ENCODE results near the gene TRIM41. TPM values are rescaled to one million over a fixed set of nuclear protein-coding genes. Genes with fewer than 3 reads are reported as not detected.

TRIM41 gene
- total and polyA plus RNA-seq, 9 of the 15 experiments (the other 6 are each of a cell fraction or from before 2014, with no cell fraction given): 1.8 to 47.6 (median 20.9) TPM

- TF ChIP-seq HDAC1 (IDR thresholded peaks at IDR 0.05): peak; percentile 27 to 40; a peak in 1 of 4 replicates
- TF ChIP-seq, protein P1, sequence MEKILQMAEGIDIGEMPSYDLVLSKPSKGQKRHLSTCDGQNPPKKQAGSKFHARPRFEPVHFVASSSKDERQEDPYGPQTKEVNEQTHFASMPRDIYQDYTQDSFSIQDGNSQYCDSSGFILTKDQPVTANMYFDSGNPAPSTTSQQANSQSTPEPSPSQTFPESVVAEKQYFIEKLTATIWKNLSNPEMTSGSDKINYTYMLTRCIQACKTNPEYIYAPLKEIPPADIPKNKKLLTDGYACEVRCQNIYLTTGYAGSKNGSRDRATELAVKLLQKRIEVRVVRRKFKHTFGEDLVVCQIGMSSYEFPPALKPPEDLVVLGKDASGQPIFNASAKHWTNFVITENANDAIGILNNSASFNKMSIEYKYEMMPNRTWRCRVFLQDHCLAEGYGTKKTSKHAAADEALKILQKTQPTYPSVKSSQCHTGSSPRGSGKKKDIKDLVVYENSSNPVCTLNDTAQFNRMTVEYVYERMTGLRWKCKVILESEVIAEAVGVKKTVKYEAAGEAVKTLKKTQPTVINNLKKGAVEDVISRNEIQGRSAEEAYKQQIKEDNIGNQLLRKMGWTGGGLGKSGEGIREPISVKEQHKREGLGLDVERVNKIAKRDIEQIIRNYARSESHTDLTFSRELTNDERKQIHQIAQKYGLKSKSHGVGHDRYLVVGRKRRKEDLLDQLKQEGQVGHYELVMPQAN (IDR thresholded peaks at IDR 0.05; ENCODE audit: borderline replicate concordance): peak; percentile 57; the same call in 1 of the 2 replicates
- no peak for TF ChIP-seq ZNF12 (CRISPR knock-in tag; IDR thresholded peaks at IDR 0.05)
- no peak for TF ChIP-seq NEUROD1 (IDR thresholded peaks at IDR 0.05; ENCODE audit: borderline replicate concordance, low read depth, low read length, partially characterized antibody)
- TF ChIP-seq, protein P2, sequence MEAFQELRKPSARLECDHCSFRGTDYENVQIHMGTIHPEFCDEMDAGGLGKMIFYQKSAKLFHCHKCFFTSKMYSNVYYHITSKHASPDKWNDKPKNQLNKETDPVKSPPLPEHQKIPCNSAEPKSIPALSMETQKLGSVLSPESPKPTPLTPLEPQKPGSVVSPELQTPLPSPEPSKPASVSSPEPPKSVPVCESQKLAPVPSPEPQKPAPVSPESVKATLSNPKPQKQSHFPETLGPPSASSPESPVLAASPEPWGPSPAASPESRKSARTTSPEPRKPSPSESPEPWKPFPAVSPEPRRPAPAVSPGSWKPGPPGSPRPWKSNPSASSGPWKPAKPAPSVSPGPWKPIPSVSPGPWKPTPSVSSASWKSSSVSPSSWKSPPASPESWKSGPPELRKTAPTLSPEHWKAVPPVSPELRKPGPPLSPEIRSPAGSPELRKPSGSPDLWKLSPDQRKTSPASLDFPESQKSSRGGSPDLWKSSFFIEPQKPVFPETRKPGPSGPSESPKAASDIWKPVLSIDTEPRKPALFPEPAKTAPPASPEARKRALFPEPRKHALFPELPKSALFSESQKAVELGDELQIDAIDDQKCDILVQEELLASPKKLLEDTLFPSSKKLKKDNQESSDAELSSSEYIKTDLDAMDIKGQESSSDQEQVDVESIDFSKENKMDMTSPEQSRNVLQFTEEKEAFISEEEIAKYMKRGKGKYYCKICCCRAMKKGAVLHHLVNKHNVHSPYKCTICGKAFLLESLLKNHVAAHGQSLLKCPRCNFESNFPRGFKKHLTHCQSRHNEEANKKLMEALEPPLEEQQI (IDR thresholded peaks at IDR 0.05): no peak
- TF ChIP-seq ZNF785 (CRISPR knock-in tag; IDR thresholded peaks at IDR 0.05): no peak
- peak; percentile 51; the same call in 1 of the 2 replicates for TF ChIP-seq SMARCE1 (IDR thresholded peaks at IDR 0.05)
- TF ChIP-seq MBD2 (IDR thresholded peaks at IDR 0.05; ENCODE audit: borderline replicate concordance, low read depth): no peak
- no peak for TF ChIP-seq RBBP5 (IDR thresholded peaks at IDR 0.05; ENCODE audit: borderline replicate concordance, insufficient read depth, low read length, poor library complexity, severe bottlenecking)
- peak; percentile 5 for TF ChIP-seq SAP30 (IDR thresholded peaks at IDR 0.05; ENCODE audit: borderline replicate concordance, insufficient read depth, low read depth, low read length, poor library complexity, severe bottlenecking)
- peak; percentile 2; the same call in 1 of the 2 replicates for TF ChIP-seq SUPT5H (IDR thresholded peaks at IDR 0.05)
- 0 out of 2 replicates have a peak, but pooled peaks have one; percentile 18 for TF ChIP-seq NCOA1 (IDR thresholded peaks at IDR 0.05; ENCODE audit: low read depth)
- TF ChIP-seq ZNF644 (tag; IDR thresholded peaks at IDR 0.05; ENCODE audit: low read depth): no peak
- peak; percentile 58; the same call in 1 of the 2 replicates for TF ChIP-seq HLTF (IDR thresholded peaks at IDR 0.05)
- TF ChIP-seq, protein P3, sequence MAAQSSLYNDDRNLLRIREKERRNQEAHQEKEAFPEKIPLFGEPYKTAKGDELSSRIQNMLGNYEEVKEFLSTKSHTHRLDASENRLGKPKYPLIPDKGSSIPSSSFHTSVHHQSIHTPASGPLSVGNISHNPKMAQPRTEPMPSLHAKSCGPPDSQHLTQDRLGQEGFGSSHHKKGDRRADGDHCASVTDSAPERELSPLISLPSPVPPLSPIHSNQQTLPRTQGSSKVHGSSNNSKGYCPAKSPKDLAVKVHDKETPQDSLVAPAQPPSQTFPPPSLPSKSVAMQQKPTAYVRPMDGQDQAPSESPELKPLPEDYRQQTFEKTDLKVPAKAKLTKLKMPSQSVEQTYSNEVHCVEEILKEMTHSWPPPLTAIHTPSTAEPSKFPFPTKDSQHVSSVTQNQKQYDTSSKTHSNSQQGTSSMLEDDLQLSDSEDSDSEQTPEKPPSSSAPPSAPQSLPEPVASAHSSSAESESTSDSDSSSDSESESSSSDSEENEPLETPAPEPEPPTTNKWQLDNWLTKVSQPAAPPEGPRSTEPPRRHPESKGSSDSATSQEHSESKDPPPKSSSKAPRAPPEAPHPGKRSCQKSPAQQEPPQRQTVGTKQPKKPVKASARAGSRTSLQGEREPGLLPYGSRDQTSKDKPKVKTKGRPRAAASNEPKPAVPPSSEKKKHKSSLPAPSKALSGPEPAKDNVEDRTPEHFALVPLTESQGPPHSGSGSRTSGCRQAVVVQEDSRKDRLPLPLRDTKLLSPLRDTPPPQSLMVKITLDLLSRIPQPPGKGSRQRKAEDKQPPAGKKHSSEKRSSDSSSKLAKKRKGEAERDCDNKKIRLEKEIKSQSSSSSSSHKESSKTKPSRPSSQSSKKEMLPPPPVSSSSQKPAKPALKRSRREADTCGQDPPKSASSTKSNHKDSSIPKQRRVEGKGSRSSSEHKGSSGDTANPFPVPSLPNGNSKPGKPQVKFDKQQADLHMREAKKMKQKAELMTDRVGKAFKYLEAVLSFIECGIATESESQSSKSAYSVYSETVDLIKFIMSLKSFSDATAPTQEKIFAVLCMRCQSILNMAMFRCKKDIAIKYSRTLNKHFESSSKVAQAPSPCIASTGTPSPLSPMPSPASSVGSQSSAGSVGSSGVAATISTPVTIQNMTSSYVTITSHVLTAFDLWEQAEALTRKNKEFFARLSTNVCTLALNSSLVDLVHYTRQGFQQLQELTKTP (IDR thresholded peaks at IDR 0.05; ENCODE audit: low read depth in 1 of 2, partially characterized antibody in 2 of 2): peak; percentile 15 to 26
- no peak for TF ChIP-seq TFAM (CRISPR knock-in tag; conservative IDR thresholded peaks at IDR 0.05)
- TF ChIP-seq SMARCA4 (IDR thresholded peaks at IDR 0.05): 0 out of 2 replicates have a peak, but pooled peaks have one; percentile 29
Observed at GRCh38 chr5:181280251-181280762, 57.2 kb downstream of the TRIM41 start (continued).

Data from K562 (cell line).